Measurements from ENCODE around the gene PAK5. TPM values are rescaled to one million over a fixed set of nuclear protein-coding genes. Genes with fewer than 3 reads are reported as not detected.

Gene PAK5
- polyA plus RNA-seq, 1 of the 3 experiments (the other 2 are of a cell fraction) = 0.03 TPM

DNA sequence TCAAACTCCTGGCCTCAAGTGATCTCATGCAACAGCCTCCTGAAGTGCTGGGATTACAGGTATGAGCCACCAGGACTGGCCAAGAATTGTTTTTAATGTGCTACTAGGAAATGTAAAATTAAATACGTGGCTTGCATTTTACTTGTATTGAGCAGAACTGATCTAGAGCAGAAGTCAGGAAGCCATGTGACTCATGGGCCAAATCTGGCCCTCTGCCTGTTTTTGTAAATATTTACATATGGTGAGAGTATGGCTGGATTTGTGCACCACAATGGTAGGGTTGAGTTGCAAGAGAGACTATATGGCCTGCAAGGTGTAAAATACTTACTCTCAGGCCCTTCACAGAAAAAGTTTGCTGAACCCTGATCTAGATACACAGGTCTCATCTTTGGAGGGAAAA lies 248.7 kb downstream of the PAK5 start:
- WGBS (ENCODE audit: low lambda C conversion rate) = 0% methylated on average over 1 of the region's 1 CpG
- Histone ChIP-seq H3K36me3 (replicated peaks in 1 of 2; ENCODE audit: control insufficient read depth in 1 of 2, insufficient read depth in 2 of 2, low read length in 1 of 2) (no peaks in the 10 kb centered on the region), H3K9me3 (no peaks in the 10 kb centered on the region), H3K9ac (no peak overlapping the region), H3K4me1 (ENCODE audit: control insufficient read depth in 1 of 2, insufficient read depth in 2 of 2, low read depth in 1 of 2, low read length in 1 of 2) (0 out of 4 replicates have a peak, but pooled peaks cover 0 to 6% of the 10 kb centered on the region in 2 experiments), H3K79me2 (ENCODE audit: insufficient read depth) (no peaks in the 10 kb centered on the region), H3K27me3 (ENCODE audit: insufficient read depth) (no peaks in the 10 kb centered on the region), H3K9me2 (no peaks in the 10 kb centered on the region), H3K4me3 (ENCODE audit: low read depth in 2 of 2, low read length in 1 of 2) (no peak overlapping the region), H2AFZ (ENCODE audit: low read depth) (no peak overlapping the region), H3K27ac (ENCODE audit: low read depth in 2 of 2, low read length in 1 of 2) (no peak overlapping the region), H3K4me2 (no peak overlapping the region), H3F3A (replicated peaks; ENCODE audit: insufficient read depth) (peaks cover 9% of the 10 kb centered on the region), H4K20me1 (ENCODE audit: insufficient read depth) (no peaks in the 10 kb centered on the region)
- CTCF ChIA-PET = interaction anchor here (1.6 kb wide), 1 partner anchor 14 kb away, joined by 3 read pairs; no protein-coding TSS in a partner anchor
- TF ChIP-seq MEF2A (IDR thresholded peaks at IDR 0.05; ENCODE audit: borderline replicate concordance, low read depth) (no peak), TCF12 (IDR thresholded peaks at IDR 0.05) (peak; percentile 89), GATA2 (CRISPR knock-in tag; IDR thresholded peaks at IDR 0.05) (no peak), NFIC (IDR thresholded peaks at IDR 0.05; ENCODE audit: borderline replicate concordance) (peak; percentile 83), FOSL2 (IDR thresholded peaks at IDR 0.05; ENCODE audit: borderline replicate concordance, low read depth) (peak; percentile 54; the same call in 1 of the 2 replicates), RFX5 (IDR thresholded peaks at IDR 0.05; ENCODE audit: low read length) (no peak), SIN3A (IDR thresholded peaks at IDR 0.05; ENCODE audit: borderline replicate concordance, low read depth, low read length) (no peak), JUND (IDR thresholded peaks at IDR 0.05) (peak; percentile 46), EP300 (IDR thresholded peaks at IDR 0.05; ENCODE audit: borderline replicate concordance in 1 of 2, low read depth in 1 of 2, low read length in 1 of 2) (peak in 1 of 2 experiments; percentile 36; a peak in 1 of 4 replicates), GABPA (IDR thresholded peaks at IDR 0.05; ENCODE audit: low read depth) (no peak), RXRA (IDR thresholded peaks at IDR 0.05; ENCODE audit: borderline replicate concordance, low read depth) (0 out of 2 replicates have a peak, but pooled peaks have one; percentile 12)
- TF ChIP-seq, protein P1, sequence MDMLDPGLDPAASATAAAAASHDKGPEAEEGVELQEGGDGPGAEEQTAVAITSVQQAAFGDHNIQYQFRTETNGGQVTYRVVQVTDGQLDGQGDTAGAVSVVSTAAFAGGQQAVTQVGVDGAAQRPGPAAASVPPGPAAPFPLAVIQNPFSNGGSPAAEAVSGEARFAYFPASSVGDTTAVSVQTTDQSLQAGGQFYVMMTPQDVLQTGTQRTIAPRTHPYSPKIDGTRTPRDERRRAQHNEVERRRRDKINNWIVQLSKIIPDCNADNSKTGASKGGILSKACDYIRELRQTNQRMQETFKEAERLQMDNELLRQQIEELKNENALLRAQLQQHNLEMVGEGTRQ (IDR thresholded peaks at IDR 0.05; ENCODE audit: borderline replicate concordance, low read depth, low read length) = no peak
- TF ChIP-seq, protein P2, sequence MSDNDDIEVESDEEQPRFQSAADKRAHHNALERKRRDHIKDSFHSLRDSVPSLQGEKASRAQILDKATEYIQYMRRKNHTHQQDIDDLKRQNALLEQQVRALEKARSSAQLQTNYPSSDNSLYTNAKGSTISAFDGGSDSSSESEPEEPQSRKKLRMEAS (IDR thresholded peaks at IDR 0.05; ENCODE audit: low read depth) = peak; percentile 71
- TF ChIP-seq, protein P3, sequence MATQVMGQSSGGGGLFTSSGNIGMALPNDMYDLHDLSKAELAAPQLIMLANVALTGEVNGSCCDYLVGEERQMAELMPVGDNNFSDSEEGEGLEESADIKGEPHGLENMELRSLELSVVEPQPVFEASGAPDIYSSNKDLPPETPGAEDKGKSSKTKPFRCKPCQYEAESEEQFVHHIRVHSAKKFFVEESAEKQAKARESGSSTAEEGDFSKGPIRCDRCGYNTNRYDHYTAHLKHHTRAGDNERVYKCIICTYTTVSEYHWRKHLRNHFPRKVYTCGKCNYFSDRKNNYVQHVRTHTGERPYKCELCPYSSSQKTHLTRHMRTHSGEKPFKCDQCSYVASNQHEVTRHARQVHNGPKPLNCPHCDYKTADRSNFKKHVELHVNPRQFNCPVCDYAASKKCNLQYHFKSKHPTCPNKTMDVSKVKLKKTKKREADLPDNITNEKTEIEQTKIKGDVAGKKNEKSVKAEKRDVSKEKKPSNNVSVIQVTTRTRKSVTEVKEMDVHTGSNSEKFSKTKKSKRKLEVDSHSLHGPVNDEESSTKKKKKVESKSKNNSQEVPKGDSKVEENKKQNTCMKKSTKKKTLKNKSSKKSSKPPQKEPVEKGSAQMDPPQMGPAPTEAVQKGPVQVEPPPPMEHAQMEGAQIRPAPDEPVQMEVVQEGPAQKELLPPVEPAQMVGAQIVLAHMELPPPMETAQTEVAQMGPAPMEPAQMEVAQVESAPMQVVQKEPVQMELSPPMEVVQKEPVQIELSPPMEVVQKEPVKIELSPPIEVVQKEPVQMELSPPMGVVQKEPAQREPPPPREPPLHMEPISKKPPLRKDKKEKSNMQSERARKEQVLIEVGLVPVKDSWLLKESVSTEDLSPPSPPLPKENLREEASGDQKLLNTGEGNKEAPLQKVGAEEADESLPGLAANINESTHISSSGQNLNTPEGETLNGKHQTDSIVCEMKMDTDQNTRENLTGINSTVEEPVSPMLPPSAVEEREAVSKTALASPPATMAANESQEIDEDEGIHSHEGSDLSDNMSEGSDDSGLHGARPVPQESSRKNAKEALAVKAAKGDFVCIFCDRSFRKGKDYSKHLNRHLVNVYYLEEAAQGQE (IDR thresholded peaks at IDR 0.05; ENCODE audit: low read depth, low read length) = no peak
- TF ChIP-seq, protein P4, sequence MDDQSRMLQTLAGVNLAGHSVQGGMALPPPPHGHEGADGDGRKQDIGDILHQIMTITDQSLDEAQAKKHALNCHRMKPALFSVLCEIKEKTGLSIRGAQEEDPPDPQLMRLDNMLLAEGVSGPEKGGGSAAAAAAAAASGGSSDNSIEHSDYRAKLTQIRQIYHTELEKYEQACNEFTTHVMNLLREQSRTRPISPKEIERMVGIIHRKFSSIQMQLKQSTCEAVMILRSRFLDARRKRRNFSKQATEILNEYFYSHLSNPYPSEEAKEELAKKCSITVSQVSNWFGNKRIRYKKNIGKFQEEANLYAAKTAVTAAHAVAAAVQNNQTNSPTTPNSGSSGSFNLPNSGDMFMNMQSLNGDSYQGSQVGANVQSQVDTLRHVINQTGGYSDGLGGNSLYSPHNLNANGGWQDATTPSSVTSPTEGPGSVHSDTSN (IDR thresholded peaks at IDR 0.05) = peak; percentile 45
- TF ChIP-seq, protein P5, sequence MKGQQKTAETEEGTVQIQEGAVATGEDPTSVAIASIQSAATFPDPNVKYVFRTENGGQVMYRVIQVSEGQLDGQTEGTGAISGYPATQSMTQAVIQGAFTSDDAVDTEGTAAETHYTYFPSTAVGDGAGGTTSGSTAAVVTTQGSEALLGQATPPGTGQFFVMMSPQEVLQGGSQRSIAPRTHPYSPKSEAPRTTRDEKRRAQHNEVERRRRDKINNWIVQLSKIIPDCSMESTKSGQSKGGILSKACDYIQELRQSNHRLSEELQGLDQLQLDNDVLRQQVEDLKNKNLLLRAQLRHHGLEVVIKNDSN (IDR thresholded peaks at IDR 0.05; ENCODE audit: borderline replicate concordance, low read depth) = peak; percentile 42; the same call in 1 of the 2 replicates
- no peak for DNase-seq
- POLR2A ChIA-PET = no interaction called here

Data from SK-N-SH (cell line).